Fibroblast of lung (primary cell): ENCODE data around the gene TENM3. TPM values are rescaled to one million over a fixed set of nuclear protein-coding genes. Genes with fewer than 3 reads are reported as not detected.
"Not testable (repeated sequence)": the region's sequence is repeated elsewhere in the genome, so short reads cannot be mapped to it uniquely, and the experiment has no call there.

Experiments
- DNase-seq, 2 donors: peaks; one replicate each; pipeline versions ENCODE4 v3.0.0 to v3.0.0-alpha.2; 2010; ENCODE audit warnings: low read depth in 2 of 2
- H2AFZ ChIP-seq: 2 replicates; pipeline ENCODE4 v1.5.1; 2012; ENCODE audit warnings: low read length, control low read depth, inconsistent platforms
- H3K27ac ChIP-seq: 2 replicates; pipeline ENCODE4 v1.5.1; 2011; ENCODE audit warnings: low read length, control low read depth; ENCODE audit not compliant: insufficient read depth
- H3K27me3 ChIP-seq: 2 replicates; pipeline ENCODE4 v1.5.1; 2011; ENCODE audit warnings: mild to moderate bottlenecking, low read length; ENCODE audit not compliant: control insufficient read depth, insufficient read depth
- H3K36me3 ChIP-seq: 2 replicates; pipeline ENCODE4 v1.5.1; 2011; ENCODE audit warnings: low read length; ENCODE audit not compliant: control insufficient read depth, insufficient read depth
- H3K4me1 ChIP-seq: 2 replicates; pipeline ENCODE4 v1.5.1; 2011; ENCODE audit warnings: low read length; ENCODE audit not compliant: control insufficient read depth, insufficient read depth; ENCODE audit errors: extremely low read depth
- H3K4me2 ChIP-seq: 2 replicates; pipeline ENCODE4 v1.5.1; 2011; ENCODE audit warnings: low read length, control low read depth; ENCODE audit not compliant: insufficient read depth; ENCODE audit errors: extremely low read depth
- H3K4me3 ChIP-seq, 4 experiments: fragments of 200-600 bp in 1 of 4; sonication (generic) in 1 of 4; replicated peaks in 1 of 4; 2 replicates each; pipeline ENCODE4 v1.5.1; 2011 to 2016; ENCODE audit warnings: low read length in 4 of 4, low read depth in 3 of 4, mild to moderate bottlenecking in 3 of 4, control low read depth in 2 of 4, inconsistent platforms in 1 of 4, mixed read lengths in 1 of 4; ENCODE audit not compliant: insufficient read depth in 1 of 4; ENCODE audit errors: control extremely low read depth in 1 of 4
- H3K79me2 ChIP-seq: 2 replicates; pipeline ENCODE4 v1.5.1; 2012; ENCODE audit warnings: mild to moderate bottlenecking, low read length, inconsistent platforms; ENCODE audit not compliant: control insufficient read depth, insufficient read depth
- H3K9ac ChIP-seq: 2 replicates; pipeline ENCODE4 v1.5.1; 2011; ENCODE audit warnings: mild to moderate bottlenecking, low read length, control low read depth; ENCODE audit not compliant: insufficient read depth
- H3K9me3 ChIP-seq: 2 replicates; pipeline ENCODE4 v1.5.1; 2012; ENCODE audit warnings: low read depth, low read length; ENCODE audit not compliant: control insufficient read depth, insufficient read depth
- H4K20me1 ChIP-seq: 2 replicates; pipeline ENCODE4 v1.5.1; 2011; ENCODE audit warnings: low read length; ENCODE audit not compliant: control insufficient read depth, insufficient read depth; ENCODE audit errors: extremely low read depth
- EZH2 ChIP-seq: IDR thresholded peaks from 2 replicates; pipeline ENCODE4 v1.5.1; 2012; ENCODE audit warnings: low read length, control low read depth, mild to moderate bottlenecking; ENCODE audit errors: missing control alignments
- polyA minus RNA-seq: library from RNA; depleted of rRNA, polyadenylated mRNA; stranded (reverse); fragments of >200 nt; gene quantifications from 2 replicates; pipeline ENCODE4 v1.2.3, GENCODE V29; 2011; ENCODE audit warnings: low replicate concordance
- polyA plus RNA-seq, 2 donors: library from polyadenylated mRNA; depleted of rRNA in 1 of 2; stranded (reverse) in 1 of 2; unstranded in 1 of 2; fragments of >200 nt; gene quantifications; 2 replicates each; pipeline ENCODE4 v1.2.1, GENCODE V29; 2011 to 2012; ENCODE audit warnings: missing spikeins in 1 of 2
- total RNA-seq: library from RNA; depleted of rRNA; stranded (reverse); fragments of >200 nt; gene quantifications from 2 replicates; pipeline ENCODE4 v1.2.1, GENCODE V29; 2014
- TF ChIP-seq, protein P1 (sequence below), 2 donors: IDR thresholded peaks in 1 of 2; conservative IDR thresholded peaks in 1 of 2; 1 replicate in 1 of 2; 2 replicates in 1 of 2; pipeline ENCODE4 v1.5.1; 2011 to 2012; ENCODE audit warnings: low read length in 2 of 2, control low read depth in 1 of 2, inconsistent platforms in 1 of 2, low read depth in 1 of 2, mild to moderate bottlenecking in 1 of 2

The TENM3 gene
- total RNA-seq (3.6 and 7.4 TPM in 2 replicates), polyA plus RNA-seq (2.7 and 5.7 TPM in 2 replicates), polyA minus RNA-seq (8.2 and 10.2 TPM in 2 replicates)
- 2.4 and 4.0 TPM in 2 replicates for polyA plus RNA-seq (2012)

DNA sequence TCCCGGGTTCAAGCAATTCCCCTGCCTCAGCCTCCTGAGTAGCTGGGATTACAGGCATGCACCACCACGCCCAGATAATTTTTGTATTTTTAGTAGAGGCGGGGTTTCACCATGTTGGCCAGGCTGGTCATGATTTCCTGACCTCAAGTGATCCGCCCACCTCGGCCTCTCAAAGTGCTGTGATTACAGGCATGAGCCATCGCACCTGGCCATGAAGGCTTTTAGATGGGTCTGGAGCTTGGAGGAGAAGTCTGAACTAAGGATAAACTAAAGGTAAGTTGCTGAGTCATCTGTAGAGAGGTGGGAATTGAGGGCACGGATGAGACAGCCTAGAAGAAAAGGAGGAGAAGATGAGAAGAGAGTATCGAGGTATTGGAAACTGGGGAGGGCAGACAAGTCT lies at the start of gene TENM3:
Gene TENM3 (plus strand): TSS at position 199 of the 400 bp plus-strand sequence. CDS start 80,619 bp downstream, outside the sequence.
- H3K9me3 ChIP-seq, H3K4me2 ChIP-seq, H3K79me2 ChIP-seq, H3K4me3 ChIP-seq, H3K36me3 ChIP-seq, H3K27ac ChIP-seq, H2AFZ ChIP-seq, H3K4me1 ChIP-seq, H3K27me3 ChIP-seq, H3K9ac ChIP-seq, H4K20me1 ChIP-seq: not testable (repeated sequence)
- DNase-seq, result peak in 1 of 2 donors; percentile 38

GRCh38 chr4:182194091-182194824 lies 48.9 kb upstream of the TENM3 start:
- H3K27me3 ChIP-seq, result no peaks in the 10 kb centered on the region
- H3K4me3 ChIP-seq, result no peak overlapping the region
- no peaks in the 10 kb centered on the region for H3K79me2 ChIP-seq
- H3K9ac ChIP-seq, result no peak overlapping the region
- no peak overlapping the region for H2AFZ ChIP-seq
- H3K4me2 ChIP-seq, result no peak overlapping the region
- DNase-seq, result peak; percentile 38 to 53
- no peak for TF ChIP-seq EZH2
- TF ChIP-seq, protein P1, sequence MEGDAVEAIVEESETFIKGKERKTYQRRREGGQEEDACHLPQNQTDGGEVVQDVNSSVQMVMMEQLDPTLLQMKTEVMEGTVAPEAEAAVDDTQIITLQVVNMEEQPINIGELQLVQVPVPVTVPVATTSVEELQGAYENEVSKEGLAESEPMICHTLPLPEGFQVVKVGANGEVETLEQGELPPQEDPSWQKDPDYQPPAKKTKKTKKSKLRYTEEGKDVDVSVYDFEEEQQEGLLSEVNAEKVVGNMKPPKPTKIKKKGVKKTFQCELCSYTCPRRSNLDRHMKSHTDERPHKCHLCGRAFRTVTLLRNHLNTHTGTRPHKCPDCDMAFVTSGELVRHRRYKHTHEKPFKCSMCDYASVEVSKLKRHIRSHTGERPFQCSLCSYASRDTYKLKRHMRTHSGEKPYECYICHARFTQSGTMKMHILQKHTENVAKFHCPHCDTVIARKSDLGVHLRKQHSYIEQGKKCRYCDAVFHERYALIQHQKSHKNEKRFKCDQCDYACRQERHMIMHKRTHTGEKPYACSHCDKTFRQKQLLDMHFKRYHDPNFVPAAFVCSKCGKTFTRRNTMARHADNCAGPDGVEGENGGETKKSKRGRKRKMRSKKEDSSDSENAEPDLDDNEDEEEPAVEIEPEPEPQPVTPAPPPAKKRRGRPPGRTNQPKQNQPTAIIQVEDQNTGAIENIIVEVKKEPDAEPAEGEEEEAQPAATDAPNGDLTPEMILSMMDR (conservative IDR thresholded peaks at IDR 0.05 in 1 of 2, IDR thresholded peaks at IDR 0.05 in 1 of 2; ENCODE audit: low read depth in 1 of 2, low read length in 2 of 2), result no peak
- H3K4me1 ChIP-seq, result no peaks in the 10 kb centered on the region
- no peaks in the 10 kb centered on the region for H3K9me3 ChIP-seq
- no peak overlapping the region for H3K27ac ChIP-seq
- no peaks in the 10 kb centered on the region for H4K20me1 ChIP-seq
- no peaks in the 10 kb centered on the region for H3K36me3 ChIP-seq

DNA sequence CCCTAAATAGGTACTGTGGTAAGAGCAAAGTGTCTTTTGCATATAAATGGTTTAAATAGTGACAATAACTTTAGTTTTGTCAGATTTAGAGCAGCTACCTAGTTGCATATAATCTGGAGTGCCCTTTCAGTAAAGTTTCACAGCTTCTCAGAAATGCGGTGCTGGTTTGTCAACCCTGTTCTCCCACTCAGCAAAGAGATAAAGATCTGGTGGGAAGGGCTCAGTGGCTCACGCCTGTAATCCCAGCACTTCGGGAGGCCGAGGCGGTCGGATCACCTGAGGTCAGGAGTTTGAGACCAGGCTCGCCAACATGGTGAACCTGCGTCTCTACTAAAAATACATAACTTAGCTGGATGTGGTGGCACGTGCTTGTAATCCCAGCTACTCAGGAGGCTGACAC lies 45.6 kb upstream of the TENM3 start:
- Histone ChIP-seq H2AFZ (no peak overlapping the region), H3K36me3 (no peaks in the 10 kb centered on the region), H3K9ac (no peak overlapping the region), H3K9me3 (no peaks in the 10 kb centered on the region), H3K27ac (no peak overlapping the region), H3K4me2 (no peak overlapping the region), H3K79me2 (no peaks in the 10 kb centered on the region), H3K27me3 (no peaks in the 10 kb centered on the region), H4K20me1 (no peaks in the 10 kb centered on the region), H3K4me1 (no peaks in the 10 kb centered on the region), H3K4me3 (no peak overlapping the region)
- TF ChIP-seq, protein P1 (conservative IDR thresholded peaks at IDR 0.05 in 1 of 2, IDR thresholded peaks at IDR 0.05 in 1 of 2; ENCODE audit: low read depth in 1 of 2, low read length in 2 of 2), result no peak
- no peak for TF ChIP-seq EZH2
- DNase-seq, result no peak
